GM10248 (cell line): ENCODE results near the gene ZBTB20.

Experiments
- CTCF ChIA-PET: fragments of 300-600 bp; sonication (Branson Sonifier 250); formaldehyde crosslinking; extraction: SDS; loops from one replicate; lab custom pipeline; 2021; ENCODE audit warnings: antibody characterized with exemption; lab: Yijun Ruan, JAX
- POLR2A ChIA-PET: fragments of 350-650 bp; sonication (Branson Sonifier 250); formaldehyde crosslinking; extraction: SDS; loops from one replicate; lab custom pipeline; 2020; ENCODE audit warnings: antibody characterized with exemption; lab: Yijun Ruan, JAX
- DNase-seq: peaks from one replicate; pipeline ENCODE4 v3.0.0; 2012; ENCODE audit errors: extremely low spot score
- CTCF ChIP-seq: IDR thresholded peaks from 2 replicates; pipeline ENCODE4 v1.5.1; 2012; ENCODE audit warnings: mild to moderate bottlenecking, low read depth; ENCODE audit errors: extremely low read depth, missing control alignments, control extremely low read depth

Gene ZBTB20

GRCh38 chr3:114440700-114441099 is 706.4 kb downstream of the ZBTB20 start:
- DNase-seq, result no peak
- ChIA-PET CTCF (interaction anchor here (0.9 to 1.7 kb wide), 5 partner anchors 9 to 291 kb away, joined by 3 to 6 read pairs (median 3); no protein-coding TSS in a partner anchor), POLR2A (no interaction called here)
- no peak for TF ChIP-seq CTCF

- ChIA-PET POLR2A (no interaction called here), CTCF (interaction anchor here (1.3 to 2.8 kb wide), 2 partner anchors 8 to 26 kb away, joined by 3 to 9 read pairs; no protein-coding TSS in a partner anchor)
- no peak for DNase-seq
- TF ChIP-seq CTCF, result no peak
Observed at GRCh38 chr3:114439284-114439683, 707.8 kb downstream of the ZBTB20 start.

- DNase-seq, result no peak
- ChIA-PET CTCF (interaction anchor here (0.8 to 2.8 kb wide), 6 partner anchors 9 to 19 kb away, joined by 3 to 13 read pairs (median 4); no protein-coding TSS in a partner anchor), POLR2A (no interaction called here)
- TF ChIP-seq CTCF, result no peak
Observed at GRCh38 chr3:114437897-114438296, 709.2 kb downstream of the ZBTB20 start.

- CTCF ChIA-PET, result interaction anchor here (1.2 to 1.8 kb wide), 3 partner anchors 9 to 25 kb away, joined by 3 to 10 read pairs (median 5); no protein-coding TSS in a partner anchor
- no peak for TF ChIP-seq CTCF
- POLR2A ChIA-PET, result no interaction called here
- no peak for DNase-seq
Observed at GRCh38 chr3:114436182-114436581, 710.9 kb downstream of the ZBTB20 start.

- DNase-seq, result no peak
- ChIA-PET POLR2A (no interaction called here), CTCF (interaction anchor here (0.7 to 1.8 kb wide), 4 partner anchors 17 to 432 kb away, joined by 3 to 5 read pairs (median 4); no protein-coding TSS in a partner anchor)
- TF ChIP-seq CTCF, result no peak
Observed at GRCh38 chr3:114435386-114436115, 711.5 kb downstream of the ZBTB20 start.

GRCh38 chr3:114432310-114432709 is 714.8 kb downstream of the ZBTB20 start:
- ChIA-PET CTCF (interaction anchor here (0.8 to 5.4 kb wide), 5 partner anchors 10 to 141 kb away, joined by 5 to 47 read pairs (median 6); no protein-coding TSS in a partner anchor), POLR2A (no interaction called here)
- no peak for DNase-seq
- TF ChIP-seq CTCF, result no peak
